A172 (cell line): ENCODE results near the gene CEMIP. TPM values are rescaled to one million over a fixed set of nuclear protein-coding genes. Genes with fewer than 3 reads are reported as not detected.

Source experiments
- DNase-seq: peaks from one replicate; pipeline ENCODE4 v3.0.0-alpha.2; 2015; ENCODE audit warnings: low spot score
- total RNA-seq: library from RNA; depleted of rRNA; stranded (reverse); fragments of >200 nt; shearing (Covaris generic); gene quantifications from 2 replicates; pipeline ENCODE4 v1.2.3, GENCODE V29; 2014

Gene CEMIP
- total RNA-seq, 1 experiment from 2014 or later: 7.3 TPM

DNA sequence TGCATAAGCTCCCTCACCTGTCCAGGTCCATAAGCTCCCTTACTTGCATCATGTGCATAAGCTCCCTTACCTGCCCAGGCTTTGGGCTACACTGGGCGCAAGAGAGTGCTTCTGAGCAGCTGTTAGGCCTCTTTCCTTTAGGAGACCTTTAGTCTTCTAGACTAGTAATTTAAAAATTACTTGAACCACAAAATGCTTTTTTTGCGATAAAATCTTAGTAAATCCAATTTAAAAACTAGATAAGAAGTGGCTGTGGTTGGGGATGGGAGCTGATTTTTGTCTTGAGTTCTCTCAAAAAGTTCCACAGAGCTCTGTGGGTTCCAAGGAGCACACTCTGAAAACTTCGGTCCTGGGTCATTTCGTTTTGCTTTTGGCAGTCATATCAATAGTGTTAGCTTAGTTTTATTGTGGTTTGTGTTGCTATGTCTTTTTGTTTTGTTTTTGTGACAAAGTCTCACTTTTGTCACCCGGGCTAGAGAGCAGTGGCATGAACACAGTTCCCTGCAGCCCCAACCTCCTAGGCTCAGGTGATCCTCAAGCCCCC lies 6.7 kb downstream of the CEMIP start:
- no peak for DNase-seq

DNA sequence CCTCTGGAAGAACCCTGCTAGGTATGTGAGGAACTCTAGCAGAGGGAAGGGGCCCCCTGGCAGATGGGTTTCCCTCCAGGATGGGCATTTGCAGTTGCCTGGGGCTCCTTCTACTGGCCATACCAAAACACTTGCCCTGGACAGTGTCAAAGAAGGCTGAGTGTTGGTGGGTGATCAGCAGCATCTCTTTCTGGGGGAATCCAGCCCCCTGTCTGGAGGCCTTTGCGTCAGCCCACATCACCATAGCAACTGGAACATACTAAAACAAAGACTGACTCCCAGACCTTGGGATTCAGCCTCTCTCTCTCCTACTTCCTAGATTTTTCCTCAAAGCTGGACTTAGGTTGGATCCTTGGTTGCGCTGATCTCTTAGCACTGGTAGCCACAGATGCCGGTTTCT lies 8.1 kb downstream of the CEMIP start:
- no peak for DNase-seq

DNA sequence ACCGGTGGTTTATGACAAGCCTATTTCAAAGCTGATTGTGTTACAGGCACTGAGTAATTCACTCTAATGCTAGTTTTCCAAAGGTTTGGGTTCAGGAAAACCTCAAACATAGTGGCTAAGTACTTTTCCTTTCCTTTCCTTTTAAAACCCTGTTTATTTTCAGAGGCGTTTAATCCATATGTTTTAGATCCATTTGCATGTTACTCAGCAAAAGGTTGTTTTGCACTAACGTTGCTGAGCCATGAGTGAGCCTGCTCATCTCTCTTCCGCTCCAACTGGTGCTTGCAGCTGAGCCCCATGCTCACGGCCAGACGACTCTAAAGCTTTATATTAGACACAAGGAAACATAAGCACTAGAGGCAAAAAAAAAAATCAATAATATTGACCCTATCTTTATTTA lies 9.4 kb downstream of the CEMIP start:
- no peak for DNase-seq

DNA sequence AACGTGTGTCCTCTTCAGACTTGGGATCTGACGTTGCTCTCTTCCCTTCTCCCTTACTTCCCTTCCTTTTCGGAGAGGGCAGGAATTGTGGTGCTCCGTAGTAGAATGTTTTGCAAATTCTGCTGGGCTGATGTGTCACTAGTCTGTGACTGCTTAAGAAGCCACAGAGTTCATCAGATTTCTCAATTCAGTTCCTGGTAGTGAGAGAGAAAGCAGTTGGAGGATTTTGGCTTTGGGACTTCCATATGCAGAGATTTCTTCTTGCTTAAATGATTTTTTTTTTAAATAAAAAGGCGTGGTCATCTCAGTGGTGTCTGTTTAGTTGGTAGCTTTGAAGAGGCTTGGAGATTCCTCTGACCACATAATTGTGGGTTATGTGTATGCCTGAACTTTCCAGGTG lies 10.1 kb downstream of the CEMIP start:
- DNase-seq: no peak

DNA sequence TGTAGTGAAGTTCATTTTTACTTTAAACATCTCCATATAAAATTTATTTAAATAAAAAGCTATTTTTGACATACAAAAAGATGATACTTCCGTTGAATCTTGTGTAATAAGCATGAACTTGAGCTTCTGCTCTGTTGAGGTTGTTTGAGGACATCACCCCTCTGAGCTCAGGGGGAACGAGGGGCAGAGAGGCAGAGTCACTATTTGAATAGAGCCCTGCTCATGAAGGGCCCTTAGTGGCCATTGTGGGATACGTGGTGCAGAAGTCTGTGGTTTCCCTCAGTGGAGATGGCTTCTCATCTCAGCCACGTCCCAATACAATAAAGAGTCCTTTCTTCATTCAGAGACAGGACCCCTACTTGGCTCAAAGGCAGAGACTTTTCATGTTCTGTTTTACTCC lies 10.6 kb downstream of the CEMIP start:
- DNase-seq: no peak

DNA sequence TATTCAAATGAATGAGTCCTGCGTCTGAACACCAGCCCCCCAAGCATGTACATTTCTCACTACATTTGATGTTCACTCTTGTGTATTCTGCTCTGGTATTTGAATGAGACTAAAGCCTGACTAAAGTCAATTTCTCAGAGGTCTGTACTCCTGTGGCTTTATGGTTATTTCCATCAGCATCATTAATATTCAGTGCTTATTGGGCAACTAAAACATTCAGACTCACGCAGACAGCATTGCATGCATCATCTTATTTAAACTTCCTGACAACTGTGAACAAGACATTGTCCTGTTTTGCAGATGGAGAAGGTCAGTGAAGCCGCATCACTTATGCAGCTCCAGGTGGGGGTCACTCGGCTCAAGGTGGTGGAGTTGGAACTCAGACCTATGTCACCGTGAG lies 11.1 kb downstream of the CEMIP start:
- DNase-seq: no peak

DNA sequence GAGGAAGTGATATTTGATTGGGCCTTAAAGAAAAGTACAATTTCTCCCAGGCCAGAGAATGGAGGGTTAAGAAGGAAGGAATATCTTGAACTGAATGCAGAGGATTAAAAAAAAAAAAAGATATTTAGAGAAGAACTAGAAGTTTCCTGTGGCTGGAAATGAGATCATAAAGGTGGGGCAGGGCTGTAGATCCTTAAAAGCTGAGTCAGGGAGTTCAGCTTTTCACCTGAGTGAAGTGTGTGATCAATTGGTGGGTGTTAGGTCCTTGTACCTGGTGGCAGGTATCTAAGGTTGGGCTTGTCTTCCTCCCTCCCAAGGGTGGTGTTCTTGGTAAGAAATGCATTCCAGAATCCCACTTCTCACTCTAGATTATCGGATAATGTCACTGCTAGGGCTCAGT lies 11.8 kb downstream of the CEMIP start:
- no peak for DNase-seq

DNA sequence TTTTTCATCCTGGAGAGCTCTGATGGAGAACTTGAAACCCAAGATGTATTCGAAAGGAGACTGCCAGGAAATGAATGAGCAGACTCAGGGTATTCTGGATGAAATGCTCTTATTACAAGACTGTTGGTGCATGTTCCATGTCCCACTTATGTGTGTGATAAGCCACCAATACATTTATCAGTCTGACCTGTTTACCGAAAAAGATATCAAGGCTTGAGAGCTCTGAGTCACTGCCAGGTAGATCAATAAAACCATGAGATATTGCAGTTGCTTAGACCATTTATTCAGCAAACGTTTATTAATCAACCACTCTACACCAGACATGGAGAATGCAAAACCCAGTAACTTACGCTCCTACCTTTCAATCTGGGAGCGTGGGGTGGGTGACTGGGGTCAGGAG lies 17.2 kb downstream of the CEMIP start:
- no peak for DNase-seq

DNA sequence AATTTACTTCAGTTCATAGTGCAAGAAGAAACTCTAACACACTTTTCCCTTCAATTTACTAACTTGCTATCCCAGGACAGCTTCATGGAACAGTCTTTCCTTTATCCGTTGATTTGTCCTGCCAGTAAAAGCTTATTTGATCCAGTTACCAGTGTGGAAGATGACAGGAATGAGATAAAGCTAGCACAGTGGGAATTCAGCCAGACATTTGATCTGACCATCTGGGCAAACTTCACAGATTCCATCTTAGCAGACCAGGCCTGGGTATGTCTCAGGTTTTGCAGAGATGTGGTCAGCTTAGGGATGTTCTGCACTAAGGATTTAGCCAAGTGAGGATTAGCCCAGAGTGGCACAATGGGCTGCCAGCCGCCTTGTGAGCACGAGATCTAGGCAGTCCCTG lies 19.7 kb downstream of the CEMIP start:
- no peak for DNase-seq

DNA sequence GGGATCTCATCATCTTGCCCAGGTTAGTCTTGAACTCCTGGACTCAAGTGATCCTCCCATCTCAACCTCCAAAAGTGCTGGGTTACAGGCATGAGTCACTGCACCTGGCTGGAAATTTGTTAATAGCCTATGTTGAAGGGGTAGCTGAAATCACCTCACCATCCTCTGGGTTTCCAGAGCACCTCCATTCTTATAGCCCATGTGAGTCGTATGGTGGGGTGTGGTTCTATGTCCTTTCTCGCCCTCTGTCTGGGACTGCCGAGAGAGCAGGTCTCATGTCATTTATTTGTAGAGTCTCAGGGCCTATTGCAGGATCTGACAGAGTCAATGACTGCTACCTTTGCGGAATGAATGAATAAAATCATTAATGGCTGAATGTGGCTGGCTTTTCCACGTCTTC lies 20.9 kb downstream of the CEMIP start:
- DNase-seq: no peak

DNA sequence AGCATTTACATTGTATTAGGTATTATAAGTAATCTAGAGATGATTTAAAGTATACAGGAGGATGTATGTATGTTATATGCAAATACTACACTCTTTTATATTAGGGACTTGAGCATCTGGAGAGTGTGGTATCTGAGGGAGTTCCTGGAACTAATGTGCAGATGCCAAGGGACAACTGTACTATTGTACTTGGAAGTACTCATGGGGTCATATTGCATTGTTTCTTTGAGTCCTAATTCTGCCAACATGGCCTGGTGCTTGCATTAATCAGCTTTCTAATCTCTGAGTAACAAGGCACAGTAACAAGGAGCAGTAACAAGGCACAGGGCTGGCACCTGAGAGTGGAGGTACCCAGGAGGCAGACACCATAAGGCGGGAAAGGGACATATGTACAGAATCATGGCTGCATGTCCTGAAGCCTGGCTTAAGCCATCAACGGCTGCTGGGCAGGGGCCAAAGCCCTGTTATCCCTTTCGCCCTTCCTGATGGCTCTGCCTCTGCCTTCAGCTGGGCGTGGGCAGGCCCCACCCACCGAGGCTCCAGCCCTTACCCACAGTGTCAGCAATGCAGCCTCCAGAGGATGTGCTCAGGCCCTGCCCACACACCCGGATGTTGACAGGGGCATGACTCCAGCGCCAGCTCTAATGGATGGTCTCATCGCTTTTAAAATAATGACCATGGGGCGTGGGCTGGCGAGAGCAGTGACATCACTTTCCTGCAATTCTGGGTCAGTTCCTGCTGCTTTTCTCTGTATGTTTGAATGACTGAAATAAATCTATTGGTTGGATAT lies 22.9 kb downstream of the CEMIP start:
- peak; percentile 80 for DNase-seq

DNA sequence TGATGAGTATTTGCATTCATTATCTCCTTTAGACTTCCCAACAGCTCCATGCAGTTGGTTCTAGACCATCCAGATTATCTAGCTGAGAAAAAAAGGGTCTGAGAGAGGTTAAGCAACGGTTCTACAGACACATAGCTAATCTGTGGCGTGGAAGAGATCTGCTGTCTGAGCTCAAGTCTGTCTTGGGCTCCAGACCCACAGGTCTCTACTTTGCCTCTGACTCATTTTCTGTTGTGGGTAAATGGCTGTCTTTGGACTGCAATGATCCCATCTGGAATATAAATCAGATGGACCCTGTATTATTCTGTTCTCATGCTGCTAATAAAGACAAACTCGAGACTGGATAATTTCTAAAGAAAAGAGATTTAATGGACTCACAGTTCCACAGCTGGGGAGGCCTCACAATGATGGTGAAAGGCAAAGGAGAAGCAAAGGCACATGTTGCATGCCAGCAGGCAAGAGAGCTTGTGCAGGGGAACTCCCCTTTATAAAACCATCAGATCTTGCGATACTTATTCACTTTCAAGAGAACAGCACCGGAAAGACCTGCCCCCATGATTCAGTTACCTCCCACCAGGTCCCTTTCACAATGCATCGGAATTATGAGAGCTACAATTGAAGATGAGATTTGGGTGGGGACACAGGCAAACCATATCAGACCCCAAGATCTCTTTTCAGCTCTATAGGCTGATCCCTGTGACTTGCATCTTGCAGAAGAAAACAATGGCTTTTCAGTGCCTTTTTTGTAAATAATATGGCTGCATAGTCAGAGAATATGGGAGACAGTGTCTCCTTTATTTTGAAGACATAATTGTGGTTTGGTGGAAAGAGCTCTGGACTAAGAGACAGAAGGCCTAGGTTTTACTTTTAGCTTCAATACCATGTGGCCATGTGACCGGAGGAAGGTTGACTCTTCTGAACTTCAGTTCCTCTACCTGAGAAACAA lies 24.7 kb downstream of the CEMIP start:
- DNase-seq: no peak

DNA sequence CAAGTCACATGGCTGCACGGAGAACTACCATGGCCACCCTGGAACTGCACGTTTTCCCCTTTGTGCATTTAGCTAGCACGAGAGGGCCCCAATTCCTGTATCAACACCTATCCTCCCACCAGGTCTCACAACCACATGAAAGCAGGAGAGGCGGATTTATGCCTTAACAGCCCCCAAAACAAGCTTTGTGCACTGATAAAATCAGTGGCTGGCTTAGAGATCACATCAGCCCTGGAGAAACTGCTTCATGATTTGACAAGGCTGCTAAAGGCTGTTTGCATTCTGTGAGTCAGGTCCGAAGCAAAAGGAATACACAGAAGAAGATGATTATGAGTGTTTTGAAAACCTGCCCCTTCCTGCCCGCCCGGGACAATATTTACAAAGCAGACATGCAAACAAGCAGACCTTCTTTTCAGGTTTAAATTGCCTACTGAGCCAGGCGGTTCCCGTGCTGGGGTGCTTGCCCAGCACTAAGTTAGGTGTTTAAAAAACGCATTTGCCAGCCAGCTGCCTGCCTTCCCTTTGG lies 25.9 kb downstream of the CEMIP start:
- DNase-seq: no peak

DNA sequence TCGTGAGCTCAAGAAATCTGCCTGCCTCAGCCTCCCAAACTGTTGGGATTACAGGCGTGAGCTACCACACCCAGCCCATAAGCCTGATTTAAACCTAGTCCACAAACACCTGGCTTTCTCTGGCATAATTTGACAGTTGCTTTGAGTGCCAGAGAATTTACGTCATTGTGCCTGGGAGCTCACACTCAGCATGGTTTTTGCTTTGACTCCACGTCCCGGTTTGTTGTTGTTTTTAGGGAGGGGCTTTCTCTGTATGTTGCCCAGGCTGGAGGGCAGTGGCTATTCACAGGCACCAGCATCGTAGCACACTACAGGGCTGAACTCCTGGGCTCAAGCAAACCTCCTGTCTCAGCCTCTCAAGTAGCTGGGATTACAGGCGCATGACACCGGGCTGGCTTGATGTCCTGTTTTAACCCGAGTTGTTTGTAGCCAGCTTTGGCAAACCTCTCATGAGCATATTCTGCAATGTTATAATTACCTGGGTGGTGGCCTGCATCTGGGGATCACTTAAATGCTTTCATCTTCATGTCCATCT lies 32.7 kb downstream of the CEMIP start:
- no peak for DNase-seq

DNA sequence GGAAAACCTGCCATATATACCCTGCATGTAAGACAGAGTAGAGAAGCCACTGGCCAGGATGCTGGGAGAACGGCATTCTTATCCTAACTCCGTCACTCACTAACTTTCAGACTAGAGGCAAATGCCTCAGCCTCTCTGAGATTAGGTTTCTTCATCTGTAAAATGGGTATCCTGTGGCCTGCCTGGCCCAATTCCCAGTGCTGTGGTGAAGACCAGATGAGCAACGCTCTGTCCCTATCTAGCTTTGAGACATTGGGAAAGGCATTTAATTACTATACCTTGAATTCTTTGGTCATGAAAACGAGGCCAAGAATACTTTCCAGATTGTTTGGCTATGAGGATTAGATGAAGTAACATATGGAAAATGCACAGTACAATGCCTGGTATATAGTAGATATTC lies 35.9 kb downstream of the CEMIP start:
- DNase-seq: no peak

DNA sequence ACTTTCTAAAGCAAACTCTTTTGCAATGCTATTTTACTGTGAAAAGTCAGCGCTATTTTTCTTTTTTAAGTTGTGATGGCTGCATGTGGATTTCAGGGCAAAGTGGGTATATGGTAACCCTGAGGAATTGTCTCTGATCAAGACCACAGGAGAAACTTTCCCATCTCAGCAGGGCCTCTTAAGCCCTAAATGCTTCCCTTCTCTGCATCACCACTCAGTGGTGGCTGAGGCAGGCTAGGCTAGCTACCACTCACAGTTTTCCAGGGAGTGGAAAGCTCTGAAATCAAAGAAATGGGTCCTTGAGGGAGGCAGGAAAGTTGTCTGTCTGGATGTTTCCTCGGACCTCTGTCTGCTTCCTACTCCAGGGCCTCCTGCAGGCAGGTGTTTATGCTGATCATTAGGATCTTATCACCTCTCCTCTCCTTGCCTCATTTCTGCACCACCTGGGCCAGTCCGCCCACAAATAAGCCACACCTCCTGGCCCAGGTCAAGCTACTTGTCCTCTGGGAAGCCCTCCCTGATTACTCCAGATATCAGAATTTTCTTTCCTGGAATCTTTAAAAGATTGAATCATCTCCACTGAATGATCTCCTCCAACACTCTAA lies 37.0 kb downstream of the CEMIP start:
- no peak for DNase-seq

DNA sequence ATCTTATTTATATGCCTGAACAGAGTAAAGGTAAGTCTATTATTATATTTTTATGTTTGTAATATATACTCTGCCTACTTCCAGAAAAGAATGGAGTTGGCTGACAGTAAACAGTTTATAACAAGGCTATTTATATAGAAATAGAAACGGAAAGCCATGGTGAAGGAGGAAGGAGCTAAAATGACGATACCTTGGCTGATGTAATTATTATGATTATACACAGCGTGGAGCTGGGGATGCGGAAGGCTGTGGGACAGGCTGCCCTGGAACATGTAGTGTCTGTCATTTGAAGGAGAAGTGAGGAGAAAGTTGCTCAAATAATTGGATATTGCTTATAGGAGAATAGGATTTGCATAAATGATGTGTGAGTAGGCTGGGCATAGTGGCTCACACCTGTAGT lies 37.8 kb downstream of the CEMIP start:
- no peak for DNase-seq

DNA sequence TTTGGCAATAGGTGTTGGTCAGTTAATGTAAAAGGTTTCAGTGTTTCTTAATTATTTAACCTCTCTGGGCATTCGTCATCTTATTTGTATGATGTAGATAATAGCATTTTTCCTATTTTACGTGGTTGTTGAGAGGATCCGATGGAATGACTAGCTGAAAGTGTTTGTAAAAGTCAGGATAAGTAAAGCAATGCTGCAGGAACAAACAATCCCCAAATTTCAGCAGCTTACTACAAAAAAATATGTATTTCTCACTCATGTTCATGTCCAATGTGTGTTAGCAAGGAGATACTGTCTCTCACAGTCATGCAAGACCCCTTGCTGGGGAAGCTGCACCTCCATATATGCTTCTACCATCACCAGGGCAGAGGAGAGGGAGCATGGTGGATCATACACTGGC lies 38.7 kb downstream of the CEMIP start:
- DNase-seq: no peak

DNA sequence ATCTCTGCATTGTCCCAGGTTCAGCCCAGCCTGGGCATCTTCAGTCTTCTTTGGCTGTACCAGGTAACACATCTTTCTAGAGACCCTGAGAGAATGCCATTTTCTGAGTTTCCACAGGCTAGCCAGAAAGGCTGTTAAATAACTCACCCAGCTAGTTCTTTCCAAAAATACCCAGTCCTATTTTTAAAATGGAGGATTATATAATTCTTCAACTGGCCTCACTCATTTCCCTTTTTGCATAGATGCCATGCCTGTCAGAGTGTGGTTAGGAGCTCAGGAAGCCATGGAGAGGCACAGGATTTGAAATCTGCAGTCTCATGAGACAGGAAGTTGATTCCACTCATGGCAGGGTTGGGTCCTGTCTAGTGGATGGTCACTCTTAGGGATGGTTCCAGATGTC lies 39.8 kb downstream of the CEMIP start:
- no peak for DNase-seq

DNA sequence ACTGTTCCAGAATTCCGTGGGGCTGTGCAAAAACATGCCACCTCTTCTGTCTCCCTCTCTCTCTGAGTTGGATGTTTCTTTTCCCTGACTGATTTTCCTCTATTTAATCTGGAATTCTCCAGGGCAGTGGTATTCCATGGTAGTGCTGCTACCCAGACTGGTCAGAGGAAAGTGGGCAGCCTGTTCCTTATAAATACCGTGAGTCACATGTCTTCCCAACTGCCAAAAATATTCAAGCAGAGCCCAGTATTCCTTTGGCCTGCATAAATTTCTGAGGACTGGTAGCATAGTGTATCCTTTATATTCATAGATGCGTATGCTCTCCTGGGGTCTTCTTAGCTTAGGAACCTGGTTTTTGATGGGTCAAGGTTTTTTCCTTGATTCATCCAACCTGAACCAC lies 40.9 kb downstream of the CEMIP start:
- no peak for DNase-seq

DNA sequence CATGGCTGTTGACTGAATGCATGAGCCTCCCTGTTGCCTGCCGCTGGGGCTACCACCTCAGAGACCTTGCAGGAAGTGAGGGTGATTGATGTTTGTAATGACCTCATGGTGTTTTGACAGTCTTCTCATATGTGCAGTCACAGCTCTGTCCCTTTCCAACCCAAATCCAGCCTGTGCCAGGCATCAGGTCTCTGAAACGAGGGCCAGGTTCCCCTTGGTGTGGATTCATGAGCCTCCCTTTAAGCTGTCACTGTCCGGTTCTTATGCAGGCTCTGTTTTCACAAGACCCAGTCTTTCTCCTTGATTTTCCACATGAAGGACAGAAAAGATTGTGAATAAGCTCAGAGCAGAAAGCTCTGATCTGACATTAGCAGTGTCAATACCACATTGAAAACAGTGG lies 43.1 kb downstream of the CEMIP start:
- DNase-seq: no peak

DNA sequence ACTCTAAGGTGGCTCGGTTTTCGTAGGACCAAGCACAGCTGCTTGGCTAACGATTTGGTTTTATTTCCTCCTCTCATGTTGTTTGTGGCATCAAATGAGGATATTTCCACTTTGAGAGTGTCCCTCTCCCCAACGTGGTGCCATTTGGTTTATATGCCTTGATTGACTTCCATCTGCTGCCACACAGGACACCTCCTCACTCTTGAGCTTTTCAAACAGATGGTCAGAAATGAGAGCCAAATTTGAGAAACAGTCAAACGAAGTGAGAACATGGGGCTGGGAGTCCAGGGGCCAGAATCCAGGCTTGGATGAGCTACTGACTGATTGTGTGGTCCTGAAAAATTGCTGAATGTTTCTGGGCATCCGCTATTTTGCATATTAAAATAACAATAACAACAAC lies 43.5 kb downstream of the CEMIP start:
- no peak for DNase-seq
